ENCODE data around the gene PTPRA. TPM values are rescaled to one million over a fixed set of nuclear protein-coding genes. Genes with fewer than 3 reads are reported as not detected.

Gene PTPRA
- total and polyA plus RNA-seq, 2 donors (not counting 3 experiments of a cell fraction or from before 2014, with no cell fraction given) = 43.2 to 53.4 TPM

- POLR2A ChIA-PET = no interaction called here
- no peaks in the 10 kb centered on the region for H3K9me3 ChIP-seq (replicated peaks; ENCODE audit: control insufficient read depth, insufficient read depth, low read length)
- dilution Hi-C loops (cut with MboI; ENCODE audit: extremely low pct_ligation_motif_present, low sequenced_read_pairs) = no loop called here
- CTCF ChIA-PET = no interaction called here
- H2AFZ ChIP-seq (ENCODE audit: low read depth, low read length) = no peak overlapping the region
- H3K36me3 ChIP-seq (ENCODE audit: control insufficient read depth in 2 of 2, extremely low read depth in 1 of 2, insufficient read depth in 2 of 2, low read length in 2 of 2) = no peaks in the 10 kb centered on the region
- no peak overlapping the region for H3K27ac ChIP-seq (ENCODE audit: insufficient read depth, low read depth, low read length)
- no peaks in the 10 kb centered on the region for H3K79me2 ChIP-seq (ENCODE audit: control insufficient read depth, insufficient read depth, low read length)
- no TSS peak for BruUV-seq (replicated peaks)
- DNase-seq (ENCODE audit: low read depth, low spot score) (no peak), FAIRE-seq (no peak)
- no peak overlapping the region for H3K4me3 ChIP-seq (replicated peaks in 1 of 3; ENCODE audit: insufficient read depth in 1 of 3, low read depth in 1 of 3, low read length in 3 of 3)
- intact Hi-C loops (cut with micrococcal nuclease) = no loop called here
- no peak overlapping the region for H3K9ac ChIP-seq (replicated peaks; ENCODE audit: extremely low read depth, insufficient read depth, low read length)
- H3K4me1 ChIP-seq (ENCODE audit: control insufficient read depth, extremely low read depth, insufficient read depth, low read length) = no peaks in the 10 kb centered on the region
- H3K9me1 ChIP-seq (replicated peaks; ENCODE audit: control insufficient read depth, extremely low read depth, insufficient read depth, low read length) = no peaks in the 10 kb centered on the region
- no peaks in the 10 kb centered on the region for H4K20me1 ChIP-seq (replicated peaks; ENCODE audit: control insufficient read depth, extremely low read depth, insufficient read depth, low read length)
- no peak overlapping the region for H3K4me2 ChIP-seq (ENCODE audit: insufficient read depth, low read length)
- peaks cover 17 to 42% of the 10 kb centered on the region in 2 experiments for H3K27me3 ChIP-seq (ENCODE audit: control insufficient read depth in 2 of 2, insufficient read depth in 2 of 2, low read length in 2 of 2)
- TF ChIP-seq MAX (IDR thresholded peaks at IDR 0.05; ENCODE audit: insufficient read depth, insufficient read length) (no peak), POLR2AphosphoS5 (IDR thresholded peaks at IDR 0.05; ENCODE audit: insufficient read depth, low read depth, low read length) (no peak), CTCF (IDR thresholded peaks at IDR 0.05; ENCODE audit: extremely low read depth in 1 of 2, insufficient read depth in 1 of 2, low read depth in 1 of 2, low read length in 2 of 2) (no peak), GATA2 (IDR thresholded peaks at IDR 0.05; ENCODE audit: insufficient read depth, insufficient read length, low read depth, low read length) (no peak)
Observed at GRCh38 chr20:2825761-2826160, 47.5 kb upstream of the PTPRA start.

GRCh38 chr20:2826655-2827054 is 46.6 kb upstream of the PTPRA start:
- H4K20me1 ChIP-seq (replicated peaks; ENCODE audit: control insufficient read depth, extremely low read depth, insufficient read depth, low read length) = no peaks in the 10 kb centered on the region
- DNase-seq (ENCODE audit: low read depth, low spot score) = no peak
- TF ChIP-seq JUN (IDR thresholded peaks at IDR 0.05; ENCODE audit: borderline replicate concordance, insufficient read depth, insufficient read length, low read depth) (no peak), CTCF (IDR thresholded peaks at IDR 0.05; ENCODE audit: extremely low read depth in 1 of 2, insufficient read depth in 1 of 2, low read depth in 1 of 2, low read length in 2 of 2) (no peak), MYC (IDR thresholded peaks at IDR 0.05; ENCODE audit: low read depth, low read length) (no peak), FOS (IDR thresholded peaks at IDR 0.05; ENCODE audit: borderline replicate concordance, insufficient read depth, low read length) (no peak)
- H3K4me1 ChIP-seq (ENCODE audit: control insufficient read depth, extremely low read depth, insufficient read depth, low read length) = peaks cover 3% of the 10 kb centered on the region
- H3K27ac ChIP-seq (ENCODE audit: insufficient read depth, low read depth, low read length) = no peak overlapping the region
- dilution Hi-C loops (cut with MboI; ENCODE audit: extremely low pct_ligation_motif_present, low sequenced_read_pairs) = no loop called here
- H3K36me3 ChIP-seq (ENCODE audit: control insufficient read depth in 2 of 2, extremely low read depth in 1 of 2, insufficient read depth in 2 of 2, low read length in 2 of 2) = no peaks in the 10 kb centered on the region
- intact Hi-C loops (cut with micrococcal nuclease) = no loop called here
- H3K79me2 ChIP-seq (ENCODE audit: control insufficient read depth, insufficient read depth, low read length) = no peaks in the 10 kb centered on the region
- BruUV-seq (replicated peaks) = no TSS peak
- H3K9ac ChIP-seq (replicated peaks; ENCODE audit: extremely low read depth, insufficient read depth, low read length) = no peak overlapping the region
- H3K4me3 ChIP-seq (replicated peaks in 1 of 3; ENCODE audit: insufficient read depth in 1 of 3, low read depth in 1 of 3, low read length in 3 of 3) = no peak overlapping the region
- H3K9me3 ChIP-seq (replicated peaks; ENCODE audit: control insufficient read depth, insufficient read depth, low read length) = no peaks in the 10 kb centered on the region
- H3K9me1 ChIP-seq (replicated peaks; ENCODE audit: control insufficient read depth, extremely low read depth, insufficient read depth, low read length) = no peaks in the 10 kb centered on the region
- H3K4me2 ChIP-seq (ENCODE audit: insufficient read depth, low read length) = no peak overlapping the region
- peaks cover 10 to 35% of the 10 kb centered on the region in 2 experiments for H3K27me3 ChIP-seq (ENCODE audit: control insufficient read depth in 2 of 2, insufficient read depth in 2 of 2, low read length in 2 of 2)
- FAIRE-seq = no peak
- POLR2A ChIA-PET = no interaction called here
- CTCF ChIA-PET = no interaction called here
- no peak overlapping the region for H2AFZ ChIP-seq (ENCODE audit: low read depth, low read length)

Data from endothelial cell of umbilical vein (primary cell).